ENCODE measurements around the gene SSBP2.

The SSBP2 gene

GRCh38 chr5:81751009-81751835 lies at the start of gene SSBP2:
Gene SSBP2 (minus strand): TSS chr5:81751097. CDS start chr5:81751042, 55 bp downstream.
- DNase-seq: peak; percentile 98 to 99

- DNase-seq: no peak
Measured at GRCh38 chr5:81795666-81796065, 44.8 kb upstream of the SSBP2 start.

- DNase-seq: no peak
Measured at GRCh38 chr5:81794226-81794625, 43.3 kb upstream of the SSBP2 start.

- no peak for DNase-seq
Measured at GRCh38 chr5:81790336-81790735, 39.4 kb upstream of the SSBP2 start.

GRCh38 chr5:81789033-81789432 lies 38.1 kb upstream of the SSBP2 start:
- DNase-seq: no peak

DNA sequence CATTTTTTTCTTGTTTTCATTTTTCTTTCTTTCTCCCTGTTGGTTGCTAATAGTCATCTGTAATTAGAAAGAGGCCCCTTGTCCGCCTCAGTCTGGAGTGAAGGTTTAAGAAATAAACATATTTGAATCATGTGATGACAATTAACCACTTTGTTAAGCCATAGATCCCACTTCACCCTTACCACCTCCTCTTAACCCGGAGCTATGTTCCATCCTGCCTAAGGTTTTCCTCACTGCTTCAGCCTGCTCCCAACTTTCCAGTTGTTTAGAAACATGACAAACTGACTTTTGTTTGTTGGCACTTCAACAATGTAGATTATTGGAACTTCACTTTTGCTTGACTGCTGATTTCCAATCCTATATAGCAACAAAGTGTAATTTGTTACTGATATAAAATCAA lies 37.4 kb upstream of the SSBP2 start:
- DNase-seq: no peak

DNA sequence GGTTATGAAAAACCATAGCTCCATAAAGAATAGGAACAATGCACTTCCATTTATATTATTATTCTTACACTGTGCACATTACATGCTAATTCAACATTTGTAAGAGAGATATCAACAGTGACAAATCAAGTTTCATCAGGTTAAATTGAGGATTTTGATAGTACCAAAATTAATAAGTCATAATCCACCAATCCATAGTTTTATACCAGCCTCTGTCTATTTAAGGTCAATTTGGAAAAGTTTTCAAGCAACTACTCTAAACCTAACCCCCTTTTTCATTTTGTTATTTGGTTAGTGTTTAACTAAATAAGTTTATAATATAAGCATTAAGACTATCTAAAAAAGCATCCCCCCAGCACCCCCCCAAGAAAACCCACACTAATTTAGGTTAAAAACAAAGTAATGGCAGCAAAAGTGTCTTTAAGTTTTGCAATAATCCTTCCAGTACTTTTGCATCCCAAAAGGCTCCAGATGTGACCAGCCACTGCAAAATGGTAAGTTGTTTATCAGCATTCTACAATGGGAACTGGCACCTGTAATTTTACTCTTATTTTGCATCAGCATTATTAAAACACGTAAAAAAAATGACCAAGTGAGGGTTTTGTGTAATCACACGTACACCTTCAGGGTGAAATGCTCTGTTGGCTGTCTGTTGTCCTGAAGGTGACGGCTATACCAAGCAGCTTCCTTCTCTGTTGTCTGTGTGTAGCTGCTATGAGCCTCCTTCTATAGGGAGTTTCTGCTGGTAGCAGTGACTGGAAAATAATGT lies 36.8 kb upstream of the SSBP2 start:
- no peak for DNase-seq

DNA sequence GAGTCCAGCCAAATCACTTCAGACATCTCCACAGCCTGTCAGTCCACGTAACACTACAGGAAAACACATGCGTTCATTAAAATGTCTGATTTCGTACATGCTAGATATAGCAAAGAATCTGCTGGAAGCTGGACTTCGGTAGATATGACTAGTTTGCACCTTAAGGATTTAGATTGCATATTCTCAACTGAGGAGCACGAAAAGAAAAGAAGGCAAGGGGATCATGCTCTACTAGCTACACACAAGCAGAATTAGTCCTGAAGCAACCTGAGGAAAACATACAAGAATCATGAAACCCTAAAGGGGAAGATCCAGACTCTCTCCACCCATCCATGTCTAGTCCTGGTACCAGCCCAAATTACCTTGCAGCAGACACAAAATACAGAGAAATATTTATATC lies 36.1 kb upstream of the SSBP2 start:
- DNase-seq: no peak

DNA sequence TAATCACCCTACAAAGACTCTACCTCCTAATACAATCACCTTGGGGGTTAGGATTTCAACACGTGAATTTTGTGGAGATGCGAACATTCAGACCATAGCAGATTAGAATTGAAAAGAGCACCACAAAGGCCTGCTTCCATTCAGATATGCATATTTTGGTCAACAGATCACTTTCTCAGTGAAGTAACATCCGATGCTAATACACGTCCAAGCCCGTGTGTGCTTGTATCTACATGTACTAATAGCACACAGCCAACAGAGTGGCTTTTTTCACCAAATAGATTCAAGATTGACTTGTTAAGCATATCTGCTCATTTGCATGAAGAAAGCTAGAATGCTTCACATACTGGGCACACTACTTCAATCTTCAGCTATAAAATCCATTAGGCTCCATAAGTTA lies 35.6 kb upstream of the SSBP2 start:
- no peak for DNase-seq

DNA sequence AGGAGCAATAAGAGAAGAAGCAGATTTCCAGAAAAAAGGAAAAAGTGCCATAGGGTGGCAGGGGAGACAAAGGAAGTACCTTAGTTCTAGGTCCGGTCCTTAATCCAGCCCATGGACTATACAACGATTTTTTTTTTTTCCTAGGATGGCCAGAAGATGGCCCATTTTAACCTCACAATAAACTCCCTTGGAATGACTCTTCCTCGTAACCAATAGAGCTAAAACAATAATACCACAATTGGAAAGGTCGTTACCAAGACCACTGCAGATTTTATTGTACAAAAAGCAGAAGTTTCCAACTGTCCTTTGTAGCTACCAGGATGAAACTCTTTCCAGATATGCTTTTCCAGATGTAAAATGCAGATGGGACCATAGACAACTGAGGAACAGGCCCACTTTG lies 34.4 kb upstream of the SSBP2 start:
- DNase-seq: no peak

DNA sequence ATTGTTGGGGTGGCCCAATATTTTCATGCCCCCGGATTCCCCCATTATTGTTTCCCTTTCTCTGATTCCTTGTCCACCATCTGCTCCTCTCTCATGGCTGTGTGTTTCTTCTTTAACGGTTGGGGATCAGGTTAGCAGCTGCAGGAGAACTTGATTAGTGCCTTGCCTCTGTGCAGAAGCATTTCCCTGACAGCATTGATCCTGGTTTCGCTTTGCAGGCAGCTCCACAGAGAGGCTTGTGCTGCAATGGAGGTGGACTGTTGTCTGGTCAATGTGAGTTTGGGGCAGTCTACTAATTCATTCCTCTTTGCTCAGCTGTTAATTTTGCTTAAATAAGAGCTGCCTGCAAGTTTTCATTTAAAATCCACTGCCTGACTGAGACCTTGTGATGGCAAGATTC lies 32.5 kb upstream of the SSBP2 start:
- no peak for DNase-seq

GRCh38 chr5:81782811-81783210 lies 31.9 kb upstream of the SSBP2 start:
- no peak for DNase-seq

- DNase-seq: no peak
Measured at GRCh38 chr5:81779916-81780266, 29.0 kb upstream of the SSBP2 start.

GRCh38 chr5:81779125-81779915 lies 28.4 kb upstream of the SSBP2 start:
- DNase-seq: peak; percentile 41 to 47

DNA sequence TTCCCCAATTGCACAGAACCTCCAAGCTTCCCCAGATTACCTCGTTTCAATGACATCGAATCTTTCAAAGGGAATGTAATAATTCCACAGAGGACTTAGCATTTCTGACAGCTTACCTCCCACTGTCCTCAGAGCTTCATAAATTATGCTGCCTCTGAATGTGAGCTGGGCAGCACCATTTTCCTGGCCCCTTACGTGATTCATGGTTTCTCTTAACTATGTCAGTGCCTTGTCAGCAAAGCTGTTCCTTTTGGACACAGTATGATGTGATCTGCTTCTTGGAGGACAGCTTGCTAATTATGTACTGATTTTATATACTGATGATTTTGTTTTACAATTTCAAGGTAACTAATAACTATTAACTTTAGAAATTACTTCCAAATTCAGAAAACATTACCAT lies 27.7 kb upstream of the SSBP2 start:
- DNase-seq: no peak

DNA sequence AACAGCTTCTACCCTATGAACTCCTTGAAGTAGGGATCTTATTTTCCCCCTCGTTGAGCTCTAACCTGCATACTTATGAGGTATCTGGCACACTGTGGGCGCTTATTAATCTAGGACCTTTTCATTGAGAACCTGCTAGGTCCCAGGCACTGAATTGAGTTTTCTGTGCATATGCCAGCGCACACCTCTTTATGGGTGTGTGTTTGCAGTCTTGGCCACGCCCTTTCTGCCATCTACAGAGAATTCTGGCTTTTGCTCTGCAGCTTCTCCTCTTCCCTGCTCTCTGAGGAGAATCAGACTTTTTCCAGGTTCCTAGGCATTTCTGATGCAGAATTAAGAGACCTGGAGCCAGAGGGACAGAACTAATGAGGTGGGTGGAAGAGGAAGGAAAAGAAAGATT lies 25.4 kb upstream of the SSBP2 start:
- no peak for DNase-seq

- DNase-seq: no peak
Measured at GRCh38 chr5:81774374-81774773, 23.5 kb upstream of the SSBP2 start.

- DNase-seq: no peak
Measured at GRCh38 chr5:81773574-81773973, 22.7 kb upstream of the SSBP2 start.

DNA sequence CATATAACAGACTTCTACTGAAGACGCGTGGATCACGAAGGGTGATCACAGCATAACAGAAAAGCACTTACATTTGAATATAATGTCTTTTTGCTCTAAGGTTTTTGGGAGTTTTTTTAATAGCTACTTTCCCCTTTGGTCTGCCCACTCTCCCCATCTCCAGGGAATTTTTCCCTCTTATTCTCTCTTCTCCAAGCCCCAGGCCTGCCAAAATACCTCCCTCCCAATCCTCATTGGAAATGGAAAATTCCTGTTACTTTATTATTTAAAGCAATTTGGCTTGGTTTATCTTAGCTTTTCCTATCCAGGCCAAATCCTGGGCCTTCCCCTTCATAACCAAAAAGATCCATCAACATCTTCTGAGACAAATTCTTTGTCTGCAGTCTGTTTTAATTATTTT lies 22.3 kb upstream of the SSBP2 start:
- DNase-seq: no peak

DNA sequence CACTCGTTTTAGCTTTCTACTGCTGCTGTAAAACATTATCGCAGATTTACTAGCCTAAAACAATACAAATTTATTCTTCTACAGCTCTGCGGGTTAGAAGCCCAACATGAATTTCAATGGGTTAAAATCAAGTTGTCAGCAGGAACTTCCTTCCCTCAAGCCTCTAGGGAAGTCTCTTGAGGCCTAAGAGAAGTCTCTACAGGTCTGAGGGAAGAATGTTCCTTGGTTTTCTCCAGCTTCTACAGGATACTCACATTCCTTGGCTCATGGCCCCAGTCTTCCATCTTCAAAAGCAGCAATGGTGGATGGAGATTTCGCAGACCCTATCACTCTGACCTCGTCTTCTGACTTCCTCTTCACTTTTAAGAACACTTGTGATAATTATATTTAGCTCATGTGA lies 21.6 kb upstream of the SSBP2 start:
- no peak for DNase-seq

DNA sequence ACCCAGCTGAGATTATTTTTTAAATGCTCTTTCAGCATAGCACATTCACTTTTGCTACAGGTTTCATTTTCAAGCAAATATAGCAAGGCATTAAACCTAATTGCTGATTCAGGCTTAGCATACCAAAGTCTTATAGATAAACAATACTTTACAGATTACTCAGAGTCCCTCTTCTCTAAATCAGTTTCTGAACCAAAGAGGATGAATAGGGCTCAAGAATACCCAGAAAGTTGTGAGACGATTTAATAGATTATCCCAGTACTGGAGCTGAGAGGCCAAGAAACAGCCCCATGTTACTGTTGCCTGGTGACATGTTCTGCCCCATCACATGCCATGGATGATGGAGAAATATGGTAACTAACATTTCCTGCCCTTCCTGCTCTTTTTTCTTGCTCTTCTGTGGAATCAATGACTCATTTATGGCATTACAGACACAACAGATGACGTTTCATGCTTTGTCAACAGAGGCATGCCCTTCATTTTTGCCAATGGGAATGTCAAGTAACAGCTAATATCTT lies 18.1 kb upstream of the SSBP2 start:
- no peak for DNase-seq

DNA sequence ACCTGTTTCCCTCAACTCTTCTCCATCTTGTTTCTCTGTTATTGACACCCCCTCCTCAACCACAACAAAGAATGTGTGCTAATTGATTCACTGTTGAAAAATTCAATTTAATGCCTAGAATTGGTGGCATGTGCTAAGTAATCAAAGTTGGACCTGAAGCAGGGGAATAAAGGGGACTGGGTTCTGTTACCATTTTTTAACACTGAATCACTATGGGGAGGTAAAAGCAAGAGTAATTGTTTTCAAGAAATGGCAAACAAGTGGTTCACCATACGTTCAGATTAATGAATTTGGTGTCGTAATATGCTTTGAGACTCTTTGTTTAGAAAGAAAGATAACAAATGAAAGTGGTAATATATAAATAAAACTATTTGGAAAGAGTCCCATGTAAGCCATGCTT lies 17.0 kb upstream of the SSBP2 start:
- DNase-seq: no peak

GRCh38 chr5:81767097-81767496 lies 16.2 kb upstream of the SSBP2 start:
- no peak for DNase-seq
